Bronchial epithelial cell (primary cell): ENCODE measurements around the gene UBA1. TPM values are rescaled to one million over a fixed set of nuclear protein-coding genes. Genes with fewer than 3 reads are reported as not detected.

Experiments used
- DNase-seq: peaks from one replicate; pipeline ENCODE4 v3.0.0-alpha.2; 2010; ENCODE audit warnings: low read depth
- FAIRE-seq: peaks from 2 replicates; lab custom pipeline; 2011; peaks lifted over from hg19 to GRCh38; lab: Jason Lieb, UNC
- H3K27me3 ChIP-seq: 2 replicates; pipeline ENCODE4 v1.5.1; 2011; ENCODE audit warnings: low read length; ENCODE audit not compliant: control insufficient read depth, insufficient read depth
- H3K36me3 ChIP-seq: 2 replicates; pipeline ENCODE4 v1.5.1; 2011; ENCODE audit warnings: low read length; ENCODE audit not compliant: control insufficient read depth, insufficient read depth
- H3K4me3 ChIP-seq: 2 replicates; pipeline ENCODE4 v1.5.1; 2011; ENCODE audit warnings: mild to moderate bottlenecking, low read depth, low read length, control low read depth
- total RNA-seq: library from RNA; depleted of rRNA; stranded (reverse); fragments of >200 nt; gene quantifications from 2 replicates; pipeline ENCODE4 v1.2.1, GENCODE V29; 2014
- TF ChIP-seq, protein P1 (sequence below): IDR thresholded peaks from 2 replicates; pipeline ENCODE4 v1.5.1; 2011; ENCODE audit warnings: mild to moderate bottlenecking, moderate library complexity, low read length, control low read depth, inconsistent platforms; ENCODE audit not compliant: insufficient read depth, severe bottlenecking

UBA1 gene
- total RNA-seq, 1 donor from 2014 or later: 87.4 TPM

DNA sequence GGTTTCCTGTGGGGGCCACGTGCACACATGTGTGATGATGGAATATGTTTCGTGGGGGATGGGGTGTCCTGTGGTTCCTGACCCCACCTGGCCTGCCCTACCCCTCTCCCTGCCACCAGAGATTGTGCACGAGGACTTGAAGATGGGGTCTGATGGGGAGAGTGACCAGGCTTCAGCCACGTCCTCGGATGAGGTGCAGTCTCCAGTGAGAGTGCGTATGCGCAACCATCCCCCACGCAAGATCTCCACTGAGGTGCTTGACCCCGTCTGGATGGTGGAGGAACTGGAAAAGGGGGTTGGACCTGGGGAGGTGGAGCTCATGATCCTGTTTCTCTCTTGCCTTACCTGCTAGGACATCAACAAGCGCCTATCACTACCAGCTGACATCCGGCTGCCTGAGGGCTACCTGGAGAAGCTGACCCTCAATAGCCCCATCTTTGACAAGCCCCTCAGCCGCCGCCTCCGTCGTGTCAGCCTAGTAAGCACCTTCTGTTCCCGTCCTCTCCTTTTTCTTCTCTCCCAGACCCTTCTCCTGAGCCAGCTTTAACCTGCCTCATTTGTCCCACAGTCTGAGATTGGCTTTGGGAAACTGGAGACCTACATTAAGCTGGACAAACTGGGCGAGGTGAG lies 30.8 kb downstream of the UBA1 start:
- TF ChIP-seq, protein P1, sequence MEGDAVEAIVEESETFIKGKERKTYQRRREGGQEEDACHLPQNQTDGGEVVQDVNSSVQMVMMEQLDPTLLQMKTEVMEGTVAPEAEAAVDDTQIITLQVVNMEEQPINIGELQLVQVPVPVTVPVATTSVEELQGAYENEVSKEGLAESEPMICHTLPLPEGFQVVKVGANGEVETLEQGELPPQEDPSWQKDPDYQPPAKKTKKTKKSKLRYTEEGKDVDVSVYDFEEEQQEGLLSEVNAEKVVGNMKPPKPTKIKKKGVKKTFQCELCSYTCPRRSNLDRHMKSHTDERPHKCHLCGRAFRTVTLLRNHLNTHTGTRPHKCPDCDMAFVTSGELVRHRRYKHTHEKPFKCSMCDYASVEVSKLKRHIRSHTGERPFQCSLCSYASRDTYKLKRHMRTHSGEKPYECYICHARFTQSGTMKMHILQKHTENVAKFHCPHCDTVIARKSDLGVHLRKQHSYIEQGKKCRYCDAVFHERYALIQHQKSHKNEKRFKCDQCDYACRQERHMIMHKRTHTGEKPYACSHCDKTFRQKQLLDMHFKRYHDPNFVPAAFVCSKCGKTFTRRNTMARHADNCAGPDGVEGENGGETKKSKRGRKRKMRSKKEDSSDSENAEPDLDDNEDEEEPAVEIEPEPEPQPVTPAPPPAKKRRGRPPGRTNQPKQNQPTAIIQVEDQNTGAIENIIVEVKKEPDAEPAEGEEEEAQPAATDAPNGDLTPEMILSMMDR: no peak
- FAIRE-seq (peak; percentile 32), DNase-seq (no peak)
- Histone ChIP-seq H3K36me3 (peaks cover 14% of the 10 kb centered on the region), H3K27me3 (no peaks in the 10 kb centered on the region), H3K4me3 (no peak overlapping the region)

- Histone ChIP-seq H3K36me3 (peaks cover 14% of the 10 kb centered on the region), H3K27me3 (no peaks in the 10 kb centered on the region)
- FAIRE-seq: no peak
Measured at GRCh38 chrX:47224896-47225290, 31.3 kb downstream of the UBA1 start.

GRCh38 chrX:47226071-47226470 lies 32.4 kb downstream of the UBA1 start:
- Histone ChIP-seq H3K36me3 (peaks cover 14% of the 10 kb centered on the region), H3K27me3 (no peaks in the 10 kb centered on the region), H3K4me3 (no peak overlapping the region)
- FAIRE-seq (peak; percentile 43), DNase-seq (no peak)
- TF ChIP-seq, protein P1: no peak

More at GRCh38 chrX:47224896-47225290, 31.3 kb downstream of the UBA1 start:
- TF ChIP-seq, protein P1: no peak
- H3K4me3 ChIP-seq: no peak overlapping the region
- DNase-seq: no peak

DNA sequence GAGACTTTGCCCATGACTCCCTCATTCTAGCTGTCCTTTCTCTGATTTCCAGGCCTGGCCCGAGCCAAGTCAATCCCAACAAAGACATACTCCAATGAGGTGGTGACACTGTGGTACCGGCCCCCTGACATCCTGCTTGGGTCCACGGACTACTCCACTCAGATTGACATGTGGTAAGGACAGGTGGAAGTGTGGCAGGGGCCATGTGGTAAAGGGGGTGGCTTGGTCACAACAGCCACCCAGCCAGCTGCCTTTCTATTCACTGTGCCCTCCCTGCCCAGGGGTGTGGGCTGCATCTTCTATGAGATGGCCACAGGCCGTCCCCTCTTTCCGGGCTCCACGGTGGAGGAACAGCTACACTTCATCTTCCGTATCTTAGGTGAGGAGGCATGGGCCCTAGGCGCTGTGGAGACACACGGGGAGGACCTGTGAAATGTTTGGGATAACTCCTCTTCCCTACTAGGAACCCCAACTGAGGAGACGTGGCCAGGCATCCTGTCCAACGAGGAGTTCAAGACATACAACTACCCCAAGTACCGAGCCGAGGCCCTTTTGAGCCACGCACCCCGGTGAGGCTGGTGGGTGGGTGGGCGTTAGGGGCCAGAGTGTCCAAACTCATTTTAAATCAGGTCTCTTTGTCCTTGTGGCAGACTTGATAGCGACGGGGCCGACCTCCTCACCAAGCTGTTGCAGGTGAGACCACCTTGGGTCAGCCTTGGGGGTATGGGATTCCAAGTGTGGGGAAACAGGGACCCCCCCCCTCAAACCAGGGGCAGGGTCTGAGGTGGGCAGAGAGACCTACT lies 33.1 kb downstream of the UBA1 start:
- no peak for DNase-seq
- TF ChIP-seq, protein P1: no peak
- no peak for FAIRE-seq
- Histone ChIP-seq H3K36me3 (peaks cover 13% of the 10 kb centered on the region), H3K27me3 (no peaks in the 10 kb centered on the region), H3K4me3 (no peak overlapping the region)

DNA sequence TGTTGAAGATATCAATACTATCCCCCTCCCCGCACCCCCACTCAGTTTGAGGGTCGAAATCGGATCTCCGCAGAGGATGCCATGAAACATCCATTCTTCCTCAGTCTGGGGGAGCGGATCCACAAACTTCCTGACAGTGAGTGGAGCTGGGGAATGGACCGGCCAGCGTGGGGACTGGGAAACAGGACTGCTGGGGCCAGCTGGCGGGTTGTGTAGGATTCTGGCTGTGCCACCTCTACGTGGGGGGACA lies 33.6 kb downstream of the UBA1 start:
- Histone ChIP-seq H3K36me3 (peaks cover 13% of the 10 kb centered on the region), H3K27me3 (no peaks in the 10 kb centered on the region), H3K4me3 (no peak overlapping the region)
- FAIRE-seq: no peak
- no peak for DNase-seq
- TF ChIP-seq, protein P1: no peak
